Measurements from ENCODE around the gene TDRKH. TPM values are rescaled to one million over a fixed set of nuclear protein-coding genes. Genes with fewer than 3 reads are reported as not detected.

TDRKH gene
- total and polyA plus RNA-seq, 7 experiments from 2014 or later = 7.7 to 23.1 (median 17.4) TPM

DNA sequence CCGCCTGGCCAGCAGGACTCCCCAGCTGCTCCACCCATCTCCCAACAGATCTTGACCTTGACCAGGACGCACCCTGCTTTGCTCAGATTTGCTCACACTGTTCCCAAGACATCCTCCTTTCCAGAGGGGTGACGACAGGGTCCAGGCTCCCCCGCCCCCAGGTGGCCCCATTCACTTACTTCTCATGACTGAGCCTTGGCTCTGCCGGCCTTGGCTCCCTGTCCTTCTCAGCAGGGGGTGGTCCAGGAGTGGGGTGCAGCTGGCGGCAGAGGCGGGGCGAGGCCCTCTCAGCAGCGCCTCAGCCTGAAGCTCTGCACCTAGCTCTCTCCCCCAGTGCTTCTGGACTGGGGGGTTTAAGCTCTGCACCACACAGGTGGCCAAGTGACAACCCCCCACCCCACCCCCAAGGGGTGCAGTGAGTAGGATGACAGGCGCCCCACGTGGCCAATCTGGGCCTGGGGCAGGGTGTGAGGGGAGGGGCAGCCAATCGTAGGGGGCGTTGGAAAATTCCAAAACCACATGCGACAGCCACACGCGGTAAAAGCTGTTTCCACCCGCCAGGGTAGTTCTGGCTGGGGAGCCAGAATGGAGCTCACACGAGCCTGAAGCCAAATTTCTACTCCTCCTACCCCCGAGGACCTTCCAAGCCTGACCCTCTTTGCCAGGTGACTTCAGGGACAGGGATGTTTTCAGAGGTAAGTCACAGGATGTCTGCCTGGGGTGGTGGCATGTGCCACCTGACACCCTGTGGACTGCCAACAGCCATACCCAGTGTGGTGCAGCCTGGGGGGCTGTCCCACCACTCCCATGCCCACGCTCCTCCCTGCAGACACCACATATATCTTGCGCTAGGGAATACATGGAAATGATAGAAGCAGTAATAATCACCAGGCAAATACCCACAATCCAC lies 35.7 kb upstream of the TDRKH start:
- H3K27ac Mint-ChIP-seq = peak overlapping the region in 4 of 9 donors; percentile 24 to 50 (median 38)
- no peaks in the 10 kb centered on the region for H3K9me3 Mint-ChIP-seq
- intact Hi-C loops (cut with micrococcal nuclease) = no loop called here
- no peaks in the 10 kb centered on the region for H3K9me3 ChIP-seq (ENCODE audit: control insufficient read depth in 2 of 3, low read length in 3 of 3)
- no peaks in the 10 kb centered on the region for H3K27me3 Mint-ChIP-seq
- DNase-seq (no peak), ATAC-seq (no peak)
- H3K4me1 Mint-ChIP-seq = peaks cover 29 to 70% (median 56%) of the 10 kb centered on the region in 7 donors
- no peak overlapping the region for H3K27ac ChIP-seq (ENCODE audit: low read depth, low read length)
- H3K27me3 ChIP-seq (ENCODE audit: control insufficient read depth in 2 of 2, insufficient read depth in 2 of 2, low read length in 2 of 2) = no peaks in the 10 kb centered on the region
- POLR2A ChIA-PET = no interaction called here
- no peaks in the 10 kb centered on the region for H3K36me3 ChIP-seq (ENCODE audit: control insufficient read depth in 2 of 3, insufficient read depth in 3 of 3, low read length in 3 of 3)
- H3K4me1 ChIP-seq (ENCODE audit: control insufficient read depth in 2 of 2, insufficient read depth in 2 of 2, low read length in 2 of 2) = peaks cover 41 to 50% of the 10 kb centered on the region in 2 donors
- no peaks in the 10 kb centered on the region for H3K36me3 Mint-ChIP-seq
- peak overlapping the region in 4 of 10 donors; percentile 25 to 50 (median 44) for H3K4me3 Mint-ChIP-seq
- CTCF ChIA-PET = interaction anchor here (0.6 kb wide), 1 partner anchor 383 kb away, joined by 3 read pairs; no protein-coding TSS in a partner anchor
- H3K4me3 ChIP-seq (ENCODE audit: low read length) = no peak overlapping the region

DNA sequence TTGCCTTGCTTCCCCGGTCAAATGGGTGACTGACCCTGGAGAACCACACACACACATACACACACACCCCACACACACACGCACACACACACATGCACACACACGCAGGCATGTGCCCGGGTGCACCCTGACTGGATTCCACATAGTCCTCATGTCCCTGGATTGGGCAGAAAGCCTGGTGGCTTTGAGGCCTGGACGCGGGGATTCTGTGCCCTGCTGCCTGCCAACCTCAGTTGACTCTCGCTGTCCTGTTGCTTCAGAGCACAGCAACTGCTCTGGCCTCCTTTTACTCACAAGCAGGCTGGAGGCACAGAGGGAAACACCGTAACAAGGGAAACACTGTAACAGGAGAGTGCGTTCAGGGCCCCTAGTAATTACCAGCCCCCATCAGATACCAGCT lies 34.9 kb upstream of the TDRKH start:
- no peak overlapping the region for H3K4me3 Mint-ChIP-seq
- peak overlapping the region in 4 of 9 donors; percentile 16 to 76 (median 38) for H3K27ac Mint-ChIP-seq
- H3K27me3 Mint-ChIP-seq = no peaks in the 10 kb centered on the region
- ChIA-PET CTCF (no interaction called here), POLR2A (no interaction called here)
- DNase-seq (no peak), ATAC-seq (no peak)
- no peaks in the 10 kb centered on the region for H3K9me3 Mint-ChIP-seq
- no peak overlapping the region for H3K4me3 ChIP-seq (ENCODE audit: low read length)
- H3K27ac ChIP-seq (ENCODE audit: low read depth, low read length) = no peak overlapping the region
- H3K9me3 ChIP-seq (ENCODE audit: control insufficient read depth in 2 of 3, low read length in 3 of 3) = no peaks in the 10 kb centered on the region
- intact Hi-C loops (cut with micrococcal nuclease) = no loop called here
- no peaks in the 10 kb centered on the region for H3K36me3 Mint-ChIP-seq
- no peaks in the 10 kb centered on the region for H3K36me3 ChIP-seq (ENCODE audit: control insufficient read depth in 2 of 3, insufficient read depth in 3 of 3, low read length in 3 of 3)
- H3K4me1 Mint-ChIP-seq = peaks cover 21 to 69% (median 56%) of the 10 kb centered on the region in 7 donors
- H3K27me3 ChIP-seq (ENCODE audit: control insufficient read depth in 2 of 2, insufficient read depth in 2 of 2, low read length in 2 of 2) = no peaks in the 10 kb centered on the region
- peaks cover 46 to 49% of the 10 kb centered on the region in 2 donors for H3K4me1 ChIP-seq (ENCODE audit: control insufficient read depth in 2 of 2, insufficient read depth in 2 of 2, low read length in 2 of 2)

DNA sequence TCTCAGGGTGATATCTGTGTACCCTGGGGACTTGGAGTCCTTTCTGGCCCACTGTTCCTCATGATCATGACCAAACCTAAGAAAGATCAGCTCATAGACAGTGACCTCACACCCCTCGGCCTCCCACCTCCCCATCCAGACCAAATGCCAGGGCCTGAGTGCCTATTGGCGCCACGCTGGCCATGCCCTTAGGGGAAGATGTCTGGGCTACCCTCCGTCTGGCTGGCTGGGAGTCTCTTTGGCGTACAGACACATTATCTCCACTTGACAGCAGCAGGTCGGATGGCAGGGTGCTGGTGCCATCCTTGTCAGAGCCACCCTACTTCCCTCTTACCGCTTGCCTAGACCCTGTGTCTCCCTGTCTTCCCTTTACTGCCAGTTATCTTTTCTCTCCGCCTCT lies 32.9 kb upstream of the TDRKH start:
- DNase-seq (no peak), ATAC-seq (no peak)
- H3K4me3 Mint-ChIP-seq = peak overlapping the region in 1 of 10 donors; percentile 41
- CTCF ChIA-PET = no interaction called here
- POLR2A ChIA-PET = interaction anchor here (1.0 kb wide), 1 partner anchor 11 kb away, joined by 3 read pairs; no protein-coding TSS in a partner anchor
- no peaks in the 10 kb centered on the region for H3K27me3 Mint-ChIP-seq
- Histone ChIP-seq H3K4me3 (ENCODE audit: low read length) (no peak overlapping the region), H3K27me3 (ENCODE audit: control insufficient read depth in 2 of 2, insufficient read depth in 2 of 2, low read length in 2 of 2) (no peaks in the 10 kb centered on the region), H3K4me1 (ENCODE audit: control insufficient read depth in 2 of 2, insufficient read depth in 2 of 2, low read length in 2 of 2) (peaks cover 30 to 32% of the 10 kb centered on the region in 2 donors), H3K36me3 (ENCODE audit: control insufficient read depth in 2 of 3, insufficient read depth in 3 of 3, low read length in 3 of 3) (no peaks in the 10 kb centered on the region), H3K27ac (ENCODE audit: low read depth, low read length) (no peak overlapping the region), H3K9me3 (ENCODE audit: control insufficient read depth in 2 of 3, low read length in 3 of 3) (no peaks in the 10 kb centered on the region)
- intact Hi-C loops (cut with micrococcal nuclease) = no loop called here
- peak overlapping the region in 3 of 9 donors; percentile 26 to 89 (median 48) for H3K27ac Mint-ChIP-seq
- no peaks in the 10 kb centered on the region for H3K36me3 Mint-ChIP-seq
- no peaks in the 10 kb centered on the region for H3K9me3 Mint-ChIP-seq
- H3K4me1 Mint-ChIP-seq = peaks cover 8 to 55% (median 39%) of the 10 kb centered on the region in 7 donors

DNA sequence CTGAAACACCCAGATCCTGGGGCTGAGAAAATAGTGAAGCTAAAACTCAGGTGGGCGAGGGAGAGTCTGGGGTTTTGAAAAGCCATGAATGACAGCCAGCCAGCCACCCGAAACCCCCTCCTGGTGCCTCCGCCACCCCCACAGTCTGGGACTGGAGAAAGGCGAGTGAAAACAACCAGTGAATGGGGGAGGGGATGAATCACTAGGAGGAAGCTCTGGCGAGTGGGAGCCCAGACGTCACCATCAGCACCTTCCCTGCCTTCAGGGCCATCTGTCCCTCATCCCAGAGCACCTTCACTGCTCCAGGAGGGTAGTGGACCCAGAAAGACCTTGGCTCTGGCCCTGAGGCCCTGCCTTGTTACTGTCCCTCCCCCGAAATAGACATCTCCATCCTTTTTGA lies 32.1 kb upstream of the TDRKH start:
- intact Hi-C loops (cut with micrococcal nuclease) = no loop called here
- ATAC-seq = no peak
- POLR2A ChIA-PET = no interaction called here
- Histone ChIP-seq H3K4me3 (ENCODE audit: low read length) (no peak overlapping the region), H3K36me3 (ENCODE audit: control insufficient read depth in 2 of 3, insufficient read depth in 3 of 3, low read length in 3 of 3) (no peaks in the 10 kb centered on the region), H3K27me3 (ENCODE audit: control insufficient read depth in 2 of 2, insufficient read depth in 2 of 2, low read length in 2 of 2) (no peaks in the 10 kb centered on the region), H3K4me1 (ENCODE audit: control insufficient read depth in 2 of 2, insufficient read depth in 2 of 2, low read length in 2 of 2) (peaks cover 24 to 27% of the 10 kb centered on the region in 2 donors), H3K9me3 (ENCODE audit: control insufficient read depth in 2 of 3, low read length in 3 of 3) (no peaks in the 10 kb centered on the region), H3K27ac (ENCODE audit: low read depth, low read length) (no peak overlapping the region)
- CTCF ChIA-PET = interaction anchor here (1.0 kb wide), 1 partner anchor 21 kb away, joined by 3 read pairs; no protein-coding TSS in a partner anchor
- H3K4me3 Mint-ChIP-seq = no peak overlapping the region
- H3K27ac Mint-ChIP-seq = peak overlapping the region in 1 of 9 donors; percentile 48
- peaks cover 4 to 49% (median 31%) of the 10 kb centered on the region in 7 donors for H3K4me1 Mint-ChIP-seq
- no peaks in the 10 kb centered on the region for H3K27me3 Mint-ChIP-seq
- DNase-seq = peak in 1 of 9 donors; percentile 69
- no peaks in the 10 kb centered on the region for H3K36me3 Mint-ChIP-seq
- no peaks in the 10 kb centered on the region for H3K9me3 Mint-ChIP-seq

DNA sequence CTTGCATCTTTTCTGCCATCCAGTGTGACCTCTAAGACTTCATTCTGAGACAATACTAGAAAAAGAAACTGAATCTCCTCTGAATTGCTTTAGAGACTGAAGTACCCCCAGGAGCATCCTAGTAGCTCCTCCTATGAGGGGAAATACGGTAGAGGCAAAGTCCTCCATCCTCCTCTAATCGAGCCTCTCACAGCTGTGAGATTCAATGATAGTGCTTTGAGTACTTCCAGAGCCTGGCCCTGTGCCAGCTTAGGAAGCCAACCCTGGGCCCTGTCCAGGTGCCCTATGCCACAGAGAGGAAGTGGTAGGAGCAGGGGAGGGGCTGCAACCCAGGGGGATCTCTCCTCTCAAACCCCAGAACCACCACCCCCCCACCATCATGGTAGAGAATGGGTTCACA lies 30.6 kb upstream of the TDRKH start:
- ATAC-seq (peak; percentile 17), DNase-seq (no peak)
- H3K27ac ChIP-seq (ENCODE audit: low read depth, low read length) = no peak overlapping the region
- H3K4me3 ChIP-seq (ENCODE audit: low read length) = no peak overlapping the region
- POLR2A ChIA-PET = interaction anchor here (1.6 kb wide), 1 partner anchor 18 kb away, joined by 4 read pairs; no protein-coding TSS in a partner anchor
- Mint-ChIP-seq H3K4me3 (no peak overlapping the region), H3K4me1 (peaks cover 15 to 57% (median 36%) of the 10 kb centered on the region in 7 donors), H3K36me3 (no peaks in the 10 kb centered on the region), H3K9me3 (no peaks in the 10 kb centered on the region), H3K27ac (peak overlapping the region in 4 of 9 donors; percentile 22 to 26 (median 24)), H3K27me3 (no peaks in the 10 kb centered on the region)
- intact Hi-C loops (cut with micrococcal nuclease) = no loop called here
- H3K4me1 ChIP-seq (ENCODE audit: control insufficient read depth in 2 of 2, insufficient read depth in 2 of 2, low read length in 2 of 2) = peaks cover 21 to 32% of the 10 kb centered on the region in 2 donors
- no peaks in the 10 kb centered on the region for H3K36me3 ChIP-seq (ENCODE audit: control insufficient read depth in 2 of 3, insufficient read depth in 3 of 3, low read length in 3 of 3)
- CTCF ChIA-PET = interaction anchor here (0.6 kb wide), 1 partner anchor 211 kb away, joined by 3 read pairs; no protein-coding TSS in a partner anchor
- H3K27me3 ChIP-seq (ENCODE audit: control insufficient read depth in 2 of 2, insufficient read depth in 2 of 2, low read length in 2 of 2) = no peaks in the 10 kb centered on the region
- no peaks in the 10 kb centered on the region for H3K9me3 ChIP-seq (ENCODE audit: control insufficient read depth in 2 of 3, low read length in 3 of 3)

DNA sequence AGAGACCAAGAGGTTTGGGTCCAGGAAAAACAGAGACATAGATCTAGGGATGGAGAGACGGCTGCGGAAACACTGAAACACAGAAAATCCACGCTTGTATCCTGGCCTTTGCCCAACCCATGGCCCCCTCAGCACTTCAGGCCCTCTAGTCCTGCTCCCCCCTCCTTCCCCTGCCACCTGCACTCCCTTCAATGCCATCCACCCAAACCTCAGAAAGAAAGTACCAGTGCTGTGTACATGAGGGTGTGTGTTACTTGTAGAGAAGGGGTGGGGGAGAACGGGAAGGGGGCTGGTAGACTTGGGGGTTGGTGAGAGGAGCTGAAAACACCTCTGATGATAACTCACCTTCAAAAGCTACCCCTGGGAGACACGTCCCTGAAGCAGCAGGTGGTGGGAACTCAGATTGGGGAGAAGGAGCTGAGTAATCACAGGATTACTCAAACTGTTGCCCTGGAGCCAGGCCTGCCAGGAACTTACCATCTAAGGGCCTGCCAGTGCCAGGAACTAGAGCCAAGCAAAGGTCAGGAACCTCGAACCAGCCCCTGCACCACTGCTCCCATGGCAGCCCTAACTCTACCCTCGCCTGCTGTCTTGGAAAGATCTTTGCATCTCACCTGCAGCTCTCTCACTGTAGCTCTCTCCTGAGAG lies 29.8 kb upstream of the TDRKH start:
- DNase-seq (no peak), ATAC-seq (no peak)
- intact Hi-C loops (cut with micrococcal nuclease) = no loop called here
- no peaks in the 10 kb centered on the region for H3K36me3 ChIP-seq (ENCODE audit: control insufficient read depth in 2 of 3, insufficient read depth in 3 of 3, low read length in 3 of 3)
- no peak overlapping the region for H3K27ac ChIP-seq (ENCODE audit: low read depth, low read length)
- no peaks in the 10 kb centered on the region for H3K9me3 ChIP-seq (ENCODE audit: control insufficient read depth in 2 of 3, low read length in 3 of 3)
- Mint-ChIP-seq H3K36me3 (no peaks in the 10 kb centered on the region), H3K4me3 (no peak overlapping the region), H3K4me1 (peaks cover 21 to 65% (median 39%) of the 10 kb centered on the region in 7 donors), H3K27me3 (no peaks in the 10 kb centered on the region), H3K9me3 (no peaks in the 10 kb centered on the region), H3K27ac (peak overlapping the region in 4 of 9 donors; percentile 8 to 25 (median 20))
- no peak overlapping the region for H3K4me3 ChIP-seq (ENCODE audit: low read length)
- H3K4me1 ChIP-seq (ENCODE audit: control insufficient read depth in 2 of 2, insufficient read depth in 2 of 2, low read length in 2 of 2) = peaks cover 26 to 40% of the 10 kb centered on the region in 2 donors
- POLR2A ChIA-PET = interaction anchor here (1.6 kb wide), 1 partner anchor 18 kb away, joined by 4 read pairs; no protein-coding TSS in a partner anchor
- H3K27me3 ChIP-seq (ENCODE audit: control insufficient read depth in 2 of 2, insufficient read depth in 2 of 2, low read length in 2 of 2) = no peaks in the 10 kb centered on the region
- CTCF ChIA-PET = interaction anchor here (0.6 to 0.8 kb wide), 2 partner anchors 91 to 210 kb away, joined by 3 read pairs; no protein-coding TSS in a partner anchor

Data from naive thymus-derived CD4-positive, alpha-beta T cell (primary cell).